GM12801 (cell line): Measurements from ENCODE around the gene PPIL6.

Experiments
- CTCF ChIP-seq: IDR thresholded peaks from one replicate; pipeline ENCODE4 v1.5.1; 2011; ENCODE audit warnings: control low read depth; ENCODE audit not compliant: insufficient read length; ENCODE audit errors: extremely low read depth

PPIL6 gene

GRCh38 chr6:109455437-109456110, 15.1 kb upstream of the PPIL6 start, which contains the start of gene MICAL1:
Gene MICAL1, minus strand, starts transcription at chr6:109455772. Its CDS starts 1,576 bp downstream, at chr6:109454196.
- no peak for TF ChIP-seq CTCF

GRCh38 chr6:109454496-109455436, 14.3 kb upstream of the PPIL6 start:
- no peak for TF ChIP-seq CTCF

GRCh38 chr6:109453594-109454495, 13.4 kb upstream of the PPIL6 start:
- no peak for TF ChIP-seq CTCF

GRCh38 chr6:109453156-109453555, 12.7 kb upstream of the PPIL6 start:
- TF ChIP-seq CTCF, result no peak

- no peak for TF ChIP-seq CTCF
Measured at GRCh38 chr6:109452181-109452580, 11.8 kb upstream of the PPIL6 start.

GRCh38 chr6:109451376-109451775, 10.9 kb upstream of the PPIL6 start:
- no peak for TF ChIP-seq CTCF
